Esophagus (tissue), 2 donors: ENCODE data around the gene AMPD3. TPM values are rescaled to one million over a fixed set of nuclear protein-coding genes. Genes with fewer than 3 reads are reported as not detected.
A peak's percentile ranks its signal among the peaks of the same experiment; 100 is the strongest.

ENCODE experiments used
- H3K27ac ChIP-seq, 2 donors: one replicate each; pipeline ENCODE4 v1.5.1; 2013; ENCODE audit warnings: low read depth in 2 of 2, mild to moderate bottlenecking in 2 of 2, inconsistent platforms in 1 of 2, low read length in 1 of 2, moderate library complexity in 1 of 2
- H3K27me3 ChIP-seq, 2 donors: one replicate each; pipeline ENCODE4 v1.6.1; 2013; ENCODE audit warnings: low read length in 2 of 2, control low read depth in 1 of 2, mild to moderate bottlenecking in 1 of 2; ENCODE audit not compliant: insufficient read depth in 2 of 2, control insufficient read depth in 1 of 2
- H3K36me3 ChIP-seq, 2 donors: one replicate each; pipeline ENCODE4 v1.6.1; 2013; ENCODE audit warnings: low read length in 1 of 2; ENCODE audit not compliant: control insufficient read depth in 2 of 2, insufficient read depth in 2 of 2
- H3K4me1 ChIP-seq, 2 donors: one replicate each; pipeline ENCODE4 v1.6.1; 2013; ENCODE audit warnings: low read length in 1 of 2; ENCODE audit not compliant: control insufficient read depth in 2 of 2, insufficient read depth in 2 of 2
- H3K4me3 ChIP-seq, 2 donors: one replicate each; pipeline ENCODE4 v1.5.1; 2013; ENCODE audit warnings: low read length in 2 of 2, mild to moderate bottlenecking in 2 of 2, low read depth in 1 of 2, moderate library complexity in 1 of 2
- H3K9me3 ChIP-seq, 2 donors: one replicate each; pipeline ENCODE4 v1.6.1; 2013; ENCODE audit warnings: mild to moderate bottlenecking in 2 of 2, low read depth in 1 of 2, low read length in 1 of 2, moderate library complexity in 1 of 2; ENCODE audit not compliant: control insufficient read depth in 2 of 2, insufficient read depth in 1 of 2
- WGBS, 2 donors: extraction: QIAGEN DNeasy Blood & Tissue Kit; methylation state at CpG; one replicate each; pipeline ENCODE4 v1.1.7; 2013; 5-methylcytosine and 5-hydroxymethylcytosine counted together
- polyA plus RNA-seq, 2 donors: library from polyadenylated mRNA; stranded (reverse); fragments of 200-250 nt; gene quantifications; one replicate each; pipeline ENCODE4 v1.2.3, GENCODE V29; 2013
- donor health status: healthy with polysubstance abuse.
- donor health status: Bipolar disorder and iron deficiency.

Gene AMPD3
- polyA plus RNA-seq, 2 donors, result 4.3 to 11.9 TPM

DNA sequence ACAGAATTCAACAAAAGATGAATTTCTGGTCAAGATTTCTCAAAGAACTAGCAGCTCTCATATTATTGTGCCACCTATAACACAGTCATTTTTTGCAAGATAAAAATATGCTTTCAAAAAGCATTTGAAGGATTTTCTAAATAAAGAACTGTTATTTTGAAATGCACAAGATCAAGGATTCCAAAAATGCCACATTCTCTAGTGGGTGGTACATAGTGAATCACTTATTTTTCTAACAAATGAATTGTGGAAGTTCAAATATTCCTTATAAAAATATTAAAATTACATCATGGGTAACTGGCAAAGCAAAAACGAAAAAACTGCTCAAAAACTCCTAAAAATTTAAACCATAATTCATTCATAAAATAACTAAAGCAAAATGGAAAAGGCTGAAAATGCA lies 83.9 kb downstream of the AMPD3 start:
- H3K27ac ChIP-seq, result no peak overlapping the region
- no peaks in the 10 kb centered on the region for H3K4me1 ChIP-seq
- H3K36me3 ChIP-seq, result no peaks in the 10 kb centered on the region
- no peaks in the 10 kb centered on the region for H3K27me3 ChIP-seq
- 70 to 85% methylated on average over 1 of the region's 1 CpG for WGBS, 2 donors
- H3K4me3 ChIP-seq, result peak overlapping the region in 1 of 2 donors; percentile 11
- no peaks in the 10 kb centered on the region for H3K9me3 ChIP-seq

DNA sequence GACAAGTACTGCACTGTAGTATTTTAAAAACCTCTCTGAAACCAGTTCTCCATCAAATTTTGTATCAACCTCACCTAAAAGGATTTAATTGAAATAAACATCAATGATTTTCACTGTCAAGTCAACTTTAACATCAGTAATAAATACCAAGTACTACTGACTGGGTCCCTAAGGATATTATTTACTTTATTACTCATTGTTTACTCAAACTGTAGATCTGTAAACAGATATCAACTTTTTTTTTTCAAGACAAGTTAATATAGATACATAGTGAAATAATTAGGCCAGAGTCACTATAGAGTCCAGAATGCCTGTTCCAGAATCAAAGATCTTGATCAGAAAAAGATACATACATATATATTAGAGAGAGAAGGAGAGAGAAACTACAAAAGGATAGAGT lies 84.3 kb downstream of the AMPD3 start:
- no peaks in the 10 kb centered on the region for H3K9me3 ChIP-seq
- H3K4me3 ChIP-seq, result peak overlapping the region in 1 of 2 donors; percentile 87
- H3K36me3 ChIP-seq, result no peaks in the 10 kb centered on the region
- no peak overlapping the region for H3K27ac ChIP-seq
- no peaks in the 10 kb centered on the region for H3K27me3 ChIP-seq
- H3K4me1 ChIP-seq, result no peaks in the 10 kb centered on the region

DNA sequence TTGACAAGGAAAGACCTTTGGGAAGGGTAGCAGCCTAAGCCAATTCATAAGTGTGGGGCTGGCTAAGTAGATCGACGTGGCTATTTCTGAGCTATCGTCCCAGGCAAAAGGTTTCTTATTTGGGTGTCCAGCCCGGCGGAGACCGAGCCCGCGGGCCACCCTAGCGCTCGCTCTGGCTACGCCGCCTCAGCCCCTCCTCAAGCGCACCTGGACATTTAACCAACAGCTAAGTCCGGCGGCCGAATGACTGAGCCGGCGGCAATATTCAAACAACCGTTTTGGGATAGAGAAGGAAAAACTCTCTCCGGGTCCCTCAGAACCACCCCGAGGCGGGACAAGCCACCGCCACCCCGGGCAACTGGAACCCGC lies 85.5 kb downstream of the AMPD3 start:
- H3K27ac ChIP-seq, result peak overlapping the region; percentile 90 to 92
- WGBS, 2 donors, result 0% methylated on average over 25 of the region's 25 CpGs
- no peaks in the 10 kb centered on the region for H3K9me3 ChIP-seq
- H3K4me3 ChIP-seq, result peak overlapping the region; percentile 87 to 89
- H3K4me1 ChIP-seq, result peaks cover 0 to 2% of the 10 kb centered on the region in 2 donors
- H3K36me3 ChIP-seq, result no peaks in the 10 kb centered on the region
- no peaks in the 10 kb centered on the region for H3K27me3 ChIP-seq

DNA sequence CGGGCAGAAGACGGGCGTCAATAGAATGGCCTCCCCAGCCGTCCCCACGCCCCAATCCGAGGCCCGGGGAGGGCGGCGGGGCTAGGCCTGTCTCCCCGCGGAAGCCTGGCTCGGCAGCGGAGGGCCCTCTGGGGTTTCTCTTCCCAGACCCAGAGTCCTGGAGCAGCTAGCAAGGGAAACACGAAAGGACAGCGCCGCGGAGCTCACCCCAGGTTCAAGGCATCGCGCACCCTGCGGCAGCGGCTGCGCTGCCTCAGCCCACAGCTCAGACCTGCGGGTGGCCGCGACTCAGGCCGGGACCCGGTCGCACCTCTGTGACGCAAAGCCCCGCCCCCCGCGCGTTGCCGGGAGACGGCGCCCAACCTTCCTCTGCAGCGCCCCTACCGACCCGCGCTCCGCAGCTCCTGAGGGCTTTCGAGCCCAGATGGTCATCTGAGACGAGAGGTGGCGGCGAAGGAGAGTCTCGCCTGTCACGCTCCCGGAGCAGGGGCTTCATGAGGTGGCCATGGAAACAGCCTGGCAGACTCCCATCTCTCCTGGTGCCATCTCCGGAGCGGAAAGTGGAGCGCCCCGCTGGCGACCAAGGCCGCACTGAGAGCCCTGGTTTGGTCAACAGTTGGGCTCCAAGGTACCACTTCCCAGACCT lies 86.0 kb downstream of the AMPD3 start, which contains the start of gene RNF141:
RNF141 (minus strand) TSS at position 273 of the 646 bp plus-strand sequence. CDS start 7,029 bp downstream, outside the sequence.
- Histone ChIP-seq H3K27ac (peak within 1 kb of the TSS; percentile 90 to 92), H3K4me1 (peaks cover 0 to 2% of the 10 kb centered on the region in 2 donors), H3K27me3 (no peaks in the 10 kb centered on the region)

DNA sequence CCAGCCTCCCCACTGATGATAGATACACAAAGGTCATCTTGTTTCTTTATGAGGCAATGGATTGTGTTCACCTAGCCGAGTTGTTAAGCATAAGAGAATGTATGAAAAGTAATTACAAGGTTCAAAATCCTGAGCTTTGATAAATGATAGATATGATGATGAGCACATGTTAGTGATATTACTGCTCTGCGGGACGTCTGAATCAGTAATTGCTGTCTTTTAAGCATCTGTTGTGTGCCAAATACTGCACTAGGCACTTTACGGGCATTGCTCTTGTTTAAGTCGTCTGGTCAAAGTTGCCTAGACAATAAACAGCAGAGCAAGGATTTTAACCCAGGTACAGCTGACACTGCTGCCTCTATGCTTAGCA lies 86.5 kb downstream of the AMPD3 start:
- H3K4me1 ChIP-seq, result peaks cover 0 to 2% of the 10 kb centered on the region in 2 donors
- H3K9me3 ChIP-seq, result no peaks in the 10 kb centered on the region
- H3K36me3 ChIP-seq, result no peaks in the 10 kb centered on the region
- no peaks in the 10 kb centered on the region for H3K27me3 ChIP-seq
- WGBS, 2 donors, result 31 to 39% methylated on average over 5 of the region's 5 CpGs
- peak overlapping the region; percentile 87 to 89 for H3K4me3 ChIP-seq
- H3K27ac ChIP-seq, result peak overlapping the region; percentile 67 to 90

More for the DNA sequence above, 86.0 kb downstream of the AMPD3 start, which contains the start of gene RNF141:
- Histone ChIP-seq H3K9me3 (no peaks in the 10 kb centered on the region), H3K36me3 (no peaks in the 10 kb centered on the region), H3K4me3 (peak within 1 kb of the TSS; percentile 87 to 89)
- 1% methylated on average over 47 to 54 of the region's 54 CpGs for WGBS, 2 donors

DNA sequence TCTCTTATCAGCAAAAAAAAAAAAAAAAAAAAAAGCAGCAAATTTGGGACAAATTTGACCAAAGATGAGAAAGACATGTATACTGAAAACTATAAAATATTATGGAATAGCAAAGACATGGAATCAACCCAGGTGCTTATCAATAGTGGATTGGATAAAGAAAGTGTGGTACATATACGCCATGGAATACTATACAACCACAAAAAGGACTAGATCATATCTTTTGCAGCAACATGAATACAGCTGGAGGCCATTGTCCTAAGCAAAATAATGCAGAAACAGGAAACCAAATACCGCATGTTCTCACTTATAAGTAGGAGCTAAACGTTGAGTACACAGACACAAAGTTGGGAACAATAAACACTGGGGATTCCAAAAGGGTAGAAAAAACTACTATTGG lies 87.7 kb downstream of the AMPD3 start:
- no peak overlapping the region for H3K27ac ChIP-seq
- no peaks in the 10 kb centered on the region for H3K36me3 ChIP-seq
- no peak overlapping the region for H3K4me3 ChIP-seq
- WGBS, 2 donors, result 93 to 97% methylated on average over 3 of the region's 3 CpGs
- peaks cover 0 to 2% of the 10 kb centered on the region in 2 donors for H3K4me1 ChIP-seq
- H3K27me3 ChIP-seq, result no peaks in the 10 kb centered on the region
- no peaks in the 10 kb centered on the region for H3K9me3 ChIP-seq

DNA sequence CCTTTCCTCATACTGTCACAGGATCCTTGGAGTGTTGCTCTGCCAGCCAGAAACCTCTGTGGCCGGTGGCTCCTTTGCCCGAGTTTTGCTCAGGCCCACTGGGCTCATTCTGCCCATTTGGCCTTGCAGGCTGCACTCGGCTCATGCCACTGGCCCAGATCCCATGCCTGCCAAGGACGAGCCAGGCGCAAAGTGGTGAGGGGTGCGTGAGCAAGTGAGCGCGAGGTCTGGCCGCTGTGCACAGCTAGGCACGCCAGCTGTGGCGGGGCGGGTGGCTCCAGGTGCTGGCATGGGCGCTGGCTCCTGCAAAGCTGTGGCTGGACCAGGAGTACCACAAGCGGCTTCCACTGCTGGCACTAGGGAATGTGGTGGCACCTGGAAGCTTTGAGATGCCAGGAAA lies 88.7 kb downstream of the AMPD3 start:
- H3K27ac ChIP-seq, result no peak overlapping the region
- H3K27me3 ChIP-seq, result no peaks in the 10 kb centered on the region
- WGBS, 2 donors, result 93 to 98% methylated on average over 14 of the region's 14 CpGs
- H3K4me1 ChIP-seq, result peaks cover 0 to 2% of the 10 kb centered on the region in 2 donors
- H3K36me3 ChIP-seq, result no peaks in the 10 kb centered on the region
- H3K9me3 ChIP-seq, result no peaks in the 10 kb centered on the region
- H3K4me3 ChIP-seq, result no peak overlapping the region

DNA sequence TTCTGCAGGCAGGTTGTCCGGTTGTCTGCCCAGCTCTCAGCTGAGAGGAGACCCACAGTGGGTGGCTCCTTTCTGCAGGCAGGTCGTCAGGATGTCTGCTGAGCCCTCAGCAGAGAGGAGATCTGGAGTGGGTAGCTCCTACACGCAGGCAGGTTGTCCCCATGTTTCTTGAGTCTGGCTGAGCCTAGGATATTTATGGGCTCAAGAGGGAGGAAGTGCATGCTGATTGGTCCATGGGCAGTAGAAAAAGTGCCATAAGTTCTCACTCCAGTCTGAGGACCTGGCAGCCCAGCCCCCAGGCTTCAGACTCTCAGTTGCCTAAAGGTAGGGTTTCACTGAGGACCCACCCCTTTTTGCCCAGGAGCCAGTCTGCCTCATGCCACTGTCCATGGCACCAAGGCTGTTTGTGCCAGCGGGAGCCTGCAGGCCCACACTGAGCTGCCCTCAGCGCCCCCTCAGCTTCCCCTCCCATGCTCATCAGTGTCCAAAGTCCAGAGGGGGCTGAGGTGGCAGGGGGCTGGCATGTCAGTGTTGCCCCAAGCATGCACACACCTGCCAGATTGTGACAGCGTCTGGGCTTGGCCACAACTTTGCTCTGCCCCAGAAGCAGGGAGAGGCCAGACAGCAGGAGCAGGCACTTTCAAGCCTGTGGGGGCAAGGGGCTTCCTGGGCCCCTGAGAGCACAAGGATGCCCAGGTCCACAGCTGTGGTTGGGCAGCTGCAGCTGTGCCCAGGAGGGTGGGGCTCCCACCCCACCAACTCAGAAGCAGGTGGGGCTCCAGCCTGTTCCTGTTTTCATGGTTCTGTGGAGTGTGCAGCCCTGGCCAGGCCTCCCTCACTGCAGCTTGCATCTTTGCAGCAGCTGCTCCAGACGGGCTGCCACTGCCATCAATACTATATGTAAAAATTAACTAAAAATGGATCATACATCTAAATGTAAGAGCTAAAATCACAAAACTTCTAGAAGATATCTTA lies 89.7 kb downstream of the AMPD3 start:
- no peak overlapping the region for H3K27ac ChIP-seq
- H3K36me3 ChIP-seq, result no peaks in the 10 kb centered on the region
- H3K9me3 ChIP-seq, result no peaks in the 10 kb centered on the region
- WGBS, 2 donors, result 87% methylated on average over 7 of the region's 7 CpGs
- peaks cover 0 to 2% of the 10 kb centered on the region in 2 donors for H3K4me1 ChIP-seq
- no peaks in the 10 kb centered on the region for H3K27me3 ChIP-seq
- H3K4me3 ChIP-seq, result no peak overlapping the region

DNA sequence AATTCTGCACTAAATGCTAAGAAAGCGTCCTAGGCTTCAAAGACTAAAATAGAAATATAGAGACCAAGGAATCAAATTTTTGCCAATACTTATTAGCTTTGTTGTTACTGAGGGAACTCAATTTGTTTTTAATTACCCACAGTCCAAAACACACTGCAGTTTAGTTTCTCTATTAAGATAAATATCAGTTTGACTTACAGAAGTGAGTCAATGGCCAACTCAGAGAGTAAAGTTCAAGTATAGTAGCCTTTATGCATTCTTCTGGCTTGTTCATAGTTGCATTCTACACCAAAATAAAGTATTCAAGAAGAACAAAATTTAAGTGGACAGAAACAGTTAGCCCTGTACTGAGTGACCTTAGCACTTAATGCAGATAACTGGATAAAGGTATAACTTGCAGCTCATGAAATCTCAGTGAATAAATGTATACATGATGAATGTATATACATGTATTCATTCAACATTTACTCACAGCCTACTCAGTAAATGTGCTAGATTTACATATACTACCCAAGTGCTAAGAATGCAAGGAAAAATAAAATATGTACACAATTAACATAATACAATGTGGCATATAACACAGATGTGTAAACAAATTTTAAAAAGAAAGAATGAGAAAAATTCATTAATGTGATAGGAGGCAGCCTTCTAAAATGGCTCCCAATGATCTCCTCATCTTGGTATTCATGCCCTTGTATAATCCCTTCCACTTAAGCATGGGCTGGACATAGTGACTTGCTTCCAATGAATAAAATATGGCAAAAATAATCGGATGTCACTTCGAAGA lies 95.6 kb downstream of the AMPD3 start:
- H3K27me3 ChIP-seq, result no peaks in the 10 kb centered on the region
- 86 to 92% methylated on average over 3 of the region's 3 CpGs for WGBS, 2 donors
- peaks cover 0 to 3% of the 10 kb centered on the region in 2 donors for H3K9me3 ChIP-seq
- H3K36me3 ChIP-seq, result no peaks in the 10 kb centered on the region
- no peak overlapping the region for H3K27ac ChIP-seq
- no peaks in the 10 kb centered on the region for H3K4me1 ChIP-seq
- no peak overlapping the region for H3K4me3 ChIP-seq
